Suprapubic skin (tissue), 4 donors: ENCODE data around the gene DCUN1D3.

Source experiments
- EP300 ChIP-seq: sonication (generic); formaldehyde crosslinking; IDR thresholded peaks from one replicate; pipeline ENCODE4 v1.6.1; 2017; ENCODE audit warnings: antibody characterized with exemption
- POLR2A ChIP-seq, 2 donors: fragments of 450-650 bp; IDR thresholded peaks; one replicate each; pipeline ENCODE4 v1.6.1; 2017; ENCODE audit warnings: antibody characterized with exemption in 2 of 2, mild to moderate bottlenecking in 2 of 2, moderate library complexity in 2 of 2
- POLR2AphosphoS5 ChIP-seq, 3 donors: sonication (generic); formaldehyde crosslinking; IDR thresholded peaks; one replicate each; pipeline ENCODE4 v1.6.1; 2017; ENCODE audit warnings: antibody characterized with exemption in 3 of 3
- TF ChIP-seq, protein P1 (sequence below), 2 donors: fragments of 200-600 bp in 1 of 2; fragments of 450-650 bp in 1 of 2; sonication (generic) in 1 of 2; IDR thresholded peaks; one replicate each; pipeline ENCODE4 v1.5.1; 2016 to 2019; ENCODE audit warnings: antibody characterized with exemption in 2 of 2, mild to moderate bottlenecking in 1 of 2, moderate library complexity in 1 of 2

DNA sequence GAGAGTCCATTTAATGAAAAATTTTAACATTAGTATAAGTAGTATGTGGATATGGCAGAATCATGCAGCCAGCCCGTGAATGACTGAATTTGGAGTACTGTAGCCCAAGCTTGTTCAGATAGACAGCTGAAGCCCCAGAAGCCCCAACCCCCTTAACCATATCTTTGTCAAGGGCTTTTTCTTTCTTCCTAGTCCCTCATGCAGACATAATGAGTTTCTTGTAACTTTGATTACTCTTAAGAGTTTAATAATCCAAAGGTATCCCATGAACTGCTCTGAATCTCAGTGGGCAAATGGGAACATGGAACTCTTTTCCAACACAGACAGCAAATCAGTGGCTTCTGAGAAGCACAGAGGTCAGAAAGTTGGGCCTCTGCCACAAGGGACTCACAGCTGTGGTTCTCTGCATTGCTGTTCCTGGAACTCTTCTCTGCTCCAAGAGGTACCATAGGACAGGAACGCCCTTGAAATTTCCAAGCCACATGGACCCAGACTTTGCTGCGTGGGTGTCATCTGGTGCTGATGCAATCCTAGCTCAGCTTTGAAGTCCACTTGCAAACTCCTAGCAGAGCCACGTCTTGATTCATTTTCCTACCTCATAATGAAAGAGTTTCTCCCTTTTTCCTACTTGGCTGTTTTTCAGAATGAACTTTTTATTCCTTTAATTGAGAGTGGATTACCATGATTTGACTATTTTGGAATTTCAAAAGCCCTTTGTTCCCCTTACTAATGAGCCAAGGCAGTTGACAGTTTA, 18.5 kb upstream of the DCUN1D3 start:
- TF ChIP-seq, protein P1, sequence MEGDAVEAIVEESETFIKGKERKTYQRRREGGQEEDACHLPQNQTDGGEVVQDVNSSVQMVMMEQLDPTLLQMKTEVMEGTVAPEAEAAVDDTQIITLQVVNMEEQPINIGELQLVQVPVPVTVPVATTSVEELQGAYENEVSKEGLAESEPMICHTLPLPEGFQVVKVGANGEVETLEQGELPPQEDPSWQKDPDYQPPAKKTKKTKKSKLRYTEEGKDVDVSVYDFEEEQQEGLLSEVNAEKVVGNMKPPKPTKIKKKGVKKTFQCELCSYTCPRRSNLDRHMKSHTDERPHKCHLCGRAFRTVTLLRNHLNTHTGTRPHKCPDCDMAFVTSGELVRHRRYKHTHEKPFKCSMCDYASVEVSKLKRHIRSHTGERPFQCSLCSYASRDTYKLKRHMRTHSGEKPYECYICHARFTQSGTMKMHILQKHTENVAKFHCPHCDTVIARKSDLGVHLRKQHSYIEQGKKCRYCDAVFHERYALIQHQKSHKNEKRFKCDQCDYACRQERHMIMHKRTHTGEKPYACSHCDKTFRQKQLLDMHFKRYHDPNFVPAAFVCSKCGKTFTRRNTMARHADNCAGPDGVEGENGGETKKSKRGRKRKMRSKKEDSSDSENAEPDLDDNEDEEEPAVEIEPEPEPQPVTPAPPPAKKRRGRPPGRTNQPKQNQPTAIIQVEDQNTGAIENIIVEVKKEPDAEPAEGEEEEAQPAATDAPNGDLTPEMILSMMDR (IDR thresholded peaks at IDR 0.05): no peak
- no peak for TF ChIP-seq POLR2A (IDR thresholded peaks at IDR 0.05)
- TF ChIP-seq POLR2AphosphoS5 (IDR thresholded peaks at IDR 0.05): peak in 1 of 3 donors; percentile 64
- no peak for TF ChIP-seq EP300
